H1 (cell line): ENCODE results near the gene FAAH. TPM values are rescaled to one million over a fixed set of nuclear protein-coding genes. Genes with fewer than 3 reads are reported as not detected.

Source experiments
- CTCF ChIA-PET: fragments of 300-600 bp; sonication (Branson Sonifier 250); formaldehyde crosslinking; loops from one replicate; lab custom pipeline; 2021; ENCODE audit not compliant: partially characterized antibody; lab: Charles Lee
- POLR2A ChIA-PET: fragments of 300-600 bp; sonication (Branson Sonifier 250); formaldehyde crosslinking; loops from one replicate; lab custom pipeline; 2021; ENCODE audit warnings: inconsistent platforms; ENCODE audit not compliant: partially characterized antibody; lab: Charles Lee
- DNase-seq, 2 experiments: peaks; one replicate each; pipeline versions ENCODE4 v3.0.0 to v3.0.0-alpha.2; 2010 to 2022; ENCODE audit warnings: low spot score in 2 of 2, low read depth in 1 of 2, mixed read lengths in 1 of 2
- FAIRE-seq: peaks from 2 replicates; lab custom pipeline; 2011; peaks lifted over from hg19 to GRCh38; lab: Jason Lieb, UNC
- H2AFZ ChIP-seq: 2 replicates; pipeline ENCODE4 v1.8.1; 2012; ENCODE audit warnings: low read length, inconsistent platforms
- H2AK5ac ChIP-seq: 2 replicates; pipeline ENCODE4 v1.6.1; 2013; ENCODE audit warnings: low read depth, low read length
- H2BK120ac ChIP-seq: replicated peaks from 2 replicates; pipeline ENCODE3; 2013; ENCODE audit warnings: low read depth, low read length, inconsistent platforms
- H2BK12ac ChIP-seq: 2 replicates; pipeline ENCODE4 v1.6.1; 2013; ENCODE audit warnings: low read depth, low read length
- H2BK15ac ChIP-seq: 2 replicates; pipeline ENCODE4 v1.6.1; 2013; ENCODE audit warnings: low read length
- H2BK20ac ChIP-seq: 2 replicates; pipeline ENCODE4 v1.6.1; 2013; ENCODE audit warnings: low read length
- H2BK5ac ChIP-seq: 2 replicates; pipeline ENCODE4 v1.6.1; 2013; ENCODE audit warnings: low read depth, low read length
- H3K14ac ChIP-seq: 2 replicates; pipeline ENCODE4 v1.6.1; 2013; ENCODE audit warnings: inconsistent platforms; ENCODE audit not compliant: insufficient read length
- H3K18ac ChIP-seq: 2 replicates; pipeline ENCODE4 v1.6.1; 2013; ENCODE audit warnings: low read length; ENCODE audit errors: extremely low read depth
- H3K23ac ChIP-seq: 2 replicates; pipeline ENCODE4 v1.6.1; 2013; ENCODE audit warnings: inconsistent platforms; ENCODE audit not compliant: insufficient read length
- H3K23me2 ChIP-seq: 2 replicates; pipeline ENCODE4 v1.6.1; 2013; ENCODE audit warnings: low read depth, low read length
- H3K27ac ChIP-seq: 2 replicates; pipeline ENCODE4 v1.6.1; 2011; ENCODE audit warnings: low read depth, low read length, inconsistent platforms
- H3K27me3 ChIP-seq, 4 experiments: replicated peaks in 1 of 4; 1 replicate in 1 of 4; 2 replicates in 3 of 4; pipeline versions ENCODE4 v1.6.1 to v1.8.1; 2011 to 2013; ENCODE audit warnings: low read length in 3 of 4, mild to moderate bottlenecking in 3 of 4, inconsistent platforms in 2 of 4, mixed read lengths in 2 of 4, moderate library complexity in 1 of 4; ENCODE audit not compliant: control insufficient read depth in 3 of 4, insufficient read depth in 3 of 4; ENCODE audit errors: extremely low read depth in 1 of 4
- H3K36me3 ChIP-seq, 4 experiments: 2 replicates each; pipeline versions ENCODE4 v1.6.1 to v1.8.1; 2011 to 2013; ENCODE audit warnings: mild to moderate bottlenecking in 4 of 4, low read length in 3 of 4, moderate library complexity in 2 of 4, control low read depth in 1 of 4, inconsistent platforms in 1 of 4; ENCODE audit not compliant: insufficient read depth in 4 of 4, control insufficient read depth in 2 of 4
- H3K4ac ChIP-seq: replicated peaks from 2 replicates; pipeline ENCODE3; 2013; ENCODE audit warnings: low read length, low read depth, mixed read lengths, inconsistent platforms; ENCODE audit not compliant: insufficient read length
- H3K4me1 ChIP-seq, 4 experiments: replicated peaks in 1 of 4; 1 replicate in 1 of 4; 2 replicates in 3 of 4; pipeline versions ENCODE4 v1.6.1 to v1.8.1; 2011 to 2013; ENCODE audit warnings: low read length in 3 of 4, inconsistent platforms in 2 of 4, mixed read lengths in 1 of 4; ENCODE audit not compliant: insufficient read depth in 4 of 4, control insufficient read depth in 3 of 4
- H3K4me2 ChIP-seq, 2 experiments: 2 replicates each; pipeline versions ENCODE4 v1.6.1 to v1.8.1; 2011 to 2013; ENCODE audit warnings: low read depth in 2 of 2, low read length in 2 of 2, control low read depth in 1 of 2, inconsistent platforms in 1 of 2, mild to moderate bottlenecking in 1 of 2; ENCODE audit not compliant: insufficient read depth in 1 of 2
- H3K4me3 ChIP-seq, 4 experiments: fragments of 200-600, 300-600 bp in 1 of 4; sonication (generic), shearing (Covaris generic), sonication (Bioruptor Twin) in 1 of 4; 2 replicates each; pipeline versions ENCODE4 v1.5.1 to v1.8.1; 2011 to 2016; ENCODE audit warnings: low read length in 4 of 4, low read depth in 3 of 4, control low read depth in 2 of 4, inconsistent platforms in 2 of 4, mild to moderate bottlenecking in 2 of 4, mixed read lengths in 1 of 4, moderate library complexity in 1 of 4; ENCODE audit not compliant: insufficient read depth in 2 of 4; ENCODE audit errors: extremely low read depth in 1 of 4
- H3K56ac ChIP-seq: replicated peaks from 2 replicates; pipeline ENCODE3; 2013; ENCODE audit warnings: low read depth, mild to moderate bottlenecking, mixed read lengths, low read length, inconsistent platforms; ENCODE audit not compliant: insufficient read length
- H3K79me1 ChIP-seq: 2 replicates; pipeline ENCODE4 v1.6.1; 2013; ENCODE audit warnings: low read depth, low read length, control low read depth
- H3K79me2 ChIP-seq, 2 experiments: 2 replicates each; pipeline versions ENCODE4 v1.6.1 to v1.8.1; 2012 to 2013; ENCODE audit warnings: low read length in 2 of 2, mild to moderate bottlenecking in 2 of 2, inconsistent platforms in 1 of 2; ENCODE audit not compliant: insufficient read depth in 2 of 2, control insufficient read depth in 1 of 2
- H3K9ac ChIP-seq, 4 experiments: replicated peaks in 1 of 4; 1 replicate in 1 of 4; 2 replicates in 3 of 4; pipeline versions ENCODE4 v1.6.1 to v1.8.1; 2011 to 2013; ENCODE audit warnings: low read depth in 3 of 4, low read length in 3 of 4, control low read depth in 2 of 4, mild to moderate bottlenecking in 2 of 4, moderate library complexity in 2 of 4, inconsistent platforms in 1 of 4; ENCODE audit errors: extremely low read depth in 1 of 4
- H3K9me3 ChIP-seq, 2 experiments: 2 replicates each; pipeline versions ENCODE4 v1.6.1 to v1.8.1; 2012 to 2013; ENCODE audit warnings: mild to moderate bottlenecking in 2 of 2, moderate library complexity in 2 of 2, control low read depth in 1 of 2, inconsistent platforms in 1 of 2, low read depth in 1 of 2, low read length in 1 of 2, mixed read lengths in 1 of 2; ENCODE audit not compliant: insufficient read depth in 2 of 2
- H4K20me1 ChIP-seq, 2 experiments: replicated peaks in 1 of 2; 2 replicates each; pipeline versions ENCODE3 to v1.8.1; 2011 to 2013; ENCODE audit warnings: inconsistent platforms in 2 of 2, low read length in 2 of 2, mild to moderate bottlenecking in 1 of 2; ENCODE audit not compliant: insufficient read depth in 2 of 2, control insufficient read depth in 1 of 2
- H4K5ac ChIP-seq: 2 replicates; pipeline ENCODE4 v1.6.1; 2013; ENCODE audit warnings: low read length, low read depth, mixed read lengths, inconsistent platforms; ENCODE audit not compliant: insufficient read length
- H4K8ac ChIP-seq: 2 replicates; pipeline ENCODE4 v1.8.0; 2013; ENCODE audit warnings: mild to moderate bottlenecking, moderate library complexity, low read length, inconsistent platforms; ENCODE audit not compliant: insufficient read depth; ENCODE audit errors: extremely low read depth
- H4K91ac ChIP-seq: replicated peaks from 2 replicates; pipeline ENCODE3; 2013; ENCODE audit warnings: low read length, mixed read lengths, inconsistent platforms; ENCODE audit not compliant: insufficient read length
- BCL11A ChIP-seq, 2 experiments: IDR thresholded peaks; one replicate each; pipeline ENCODE4 v1.6.1; 2011; ENCODE audit warnings: low read depth in 2 of 2, low read length in 2 of 2, mild to moderate bottlenecking in 2 of 2
- CBX8 ChIP-seq: fragments of 300-800, 300-1000 bp; sonication (generic); IDR thresholded peaks from 2 replicates; pipeline ENCODE4 v1.7.1; 2016; ENCODE audit warnings: low read depth, low read length, borderline replicate concordance
- CHD1 ChIP-seq: IDR thresholded peaks from 2 replicates; pipeline ENCODE4 v1.6.1; 2012; ENCODE audit warnings: low read depth, low read length, improper control_type of control experiment
- CHD2 ChIP-seq: IDR thresholded peaks from 2 replicates; pipeline ENCODE4 v1.6.1; 2012; ENCODE audit warnings: low read length, improper control_type of control experiment
- CTBP2 ChIP-seq: IDR thresholded peaks from 2 replicates; pipeline ENCODE4 v1.7.0; 2011; ENCODE audit warnings: borderline replicate concordance, mild to moderate bottlenecking, moderate library complexity, mixed read lengths, low read length; ENCODE audit not compliant: insufficient read depth, insufficient read length
- JUND ChIP-seq: IDR thresholded peaks from 2 replicates; pipeline ENCODE4 v1.6.1; 2011; ENCODE audit warnings: mild to moderate bottlenecking, improper control_type of control experiment, low read length
- KDM1A ChIP-seq: fragments of 200-600, 300-600 bp; sonication (generic); IDR thresholded peaks from 2 replicates; pipeline ENCODE4 v1.7.1; 2016; ENCODE audit warnings: mild to moderate bottlenecking, low read length, borderline replicate concordance
- SP4 ChIP-seq: IDR thresholded peaks from 2 replicates; pipeline ENCODE4 v1.6.1; 2012; ENCODE audit warnings: low read length, inconsistent platforms
- USF2 ChIP-seq: IDR thresholded peaks from 2 replicates; pipeline ENCODE4 v1.6.1; 2011; ENCODE audit warnings: low read length, improper control_type of control experiment
- WGBS, 2 experiments: shearing (Covaris generic) in 1 of 2; methylation state at CpG; one replicate each; pipeline versions ENCODE4 v1.1.6 to v1.1.7; 2013 to 2015; ENCODE audit warnings: low lambda C conversion rate in 2 of 2, mixed read lengths in 2 of 2, inconsistent platforms in 1 of 2, low coverage in 1 of 2, missing lambda C conversion rate in 1 of 2; ENCODE audit not compliant: insufficient replicate concordance in 2 of 2, insufficient coverage in 1 of 2, insufficient read length in 1 of 2; ENCODE audit errors: extremely low coverage in 1 of 2, missing lambda C conversion rate in 1 of 2; 5-methylcytosine and 5-hydroxymethylcytosine counted together
- polyA plus RNA-seq, 7 experiments: library from polyadenylated mRNA; depleted of rRNA in 3 of 7; stranded (reverse) in 5 of 7; unstranded in 2 of 7; fragments of >200 nt in 5 of 7; fragments of 200-250 nt in 2 of 7; gene quantifications; 1 replicate in 5 of 7; 2 replicates in 1 of 7; 4 replicates in 1 of 7; pipeline versions ENCODE4 v1.2.1 to v1.2.3, GENCODE V29; 2011 to 2013; ENCODE audit warnings: missing spikeins in 2 of 7, mixed read lengths in 2 of 7
- total RNA-seq: library from RNA; stranded (reverse); fragmentation: NEBNext Ultra II Directional; extraction: Animal tissue kit (Norgen Biotek cat#: 25700); gene quantifications from 2 replicates; pipeline ENCODE4 v1.2.1, GENCODE V29; 2021

FAAH gene
- total and polyA plus RNA-seq, 2 of the 8 experiments (the other 6 are each of a cell fraction or from before 2014, with no cell fraction given), result 41.2 to 47.3 TPM

- Histone ChIP-seq H3K4me2 (peak overlapping the region; percentile 90 to 99), H3K79me2 (no peaks in the 10 kb centered on the region), H3K56ac (no peak overlapping the region), H3K36me3 (no peaks in the 10 kb centered on the region), H3K23ac (no peak overlapping the region), H3K4me3 (peak overlapping the region; percentile 41 to 61 (median 54)), H3K79me1 (no peaks in the 10 kb centered on the region), H2BK120ac (peak overlapping the region; percentile 16), H3K4me1 (peaks cover 8 to 31% (median 23%) of the 10 kb centered on the region in 4 experiments), H4K8ac (peak overlapping the region; percentile 9; the same call in 1 of the 2 replicates), H2BK20ac (peak overlapping the region; percentile 62), H4K20me1 (peaks cover 6 to 9% of the 10 kb centered on the region in 2 experiments), H2BK5ac (no peak overlapping the region; the same call in 1 of the 2 replicates), H3K23me2 (peaks cover 12% of the 10 kb centered on the region), H3K9ac (peak overlapping the region in 1 of 4 experiments; percentile 20; a peak in 3 of 7 replicates), H2AK5ac (no peak overlapping the region), H2AFZ (peak overlapping the region; percentile 82; the same call in 1 of the 2 replicates), H4K91ac (no peak overlapping the region), H2BK15ac (no peak overlapping the region; the same call in 1 of the 2 replicates), H3K27ac (no peak overlapping the region), H3K4ac (peak overlapping the region; percentile 62), H2BK12ac (peak overlapping the region; percentile 85; the same call in 1 of the 2 replicates), H3K18ac (peak overlapping the region; percentile 84), H3K9me3 (no peaks in the 10 kb centered on the region), H3K14ac (no peak overlapping the region), H3K27me3 (peaks cover 56 to 72% (median 69%) of the 10 kb centered on the region in 4 experiments), H4K5ac (peak overlapping the region; percentile 12)
- peak; percentile 19 for FAIRE-seq
- WGBS, 2 experiments, result 5% methylated on average over 58 of the region's 76 CpGs; no CpG with 5 or more reads in 1 of the 2 experiments
- peak; percentile 69 to 80 for DNase-seq
- POLR2A ChIA-PET, result interaction anchor here (1.0 to 3.9 kb wide), 10 partner anchors 12 to 84 kb away, joined by 3 to 20 read pairs (median 4); no protein-coding TSS in a partner anchor
- CTCF ChIA-PET, result interaction anchor here (0.8 to 20.4 kb wide), 32 partner anchors 9 to 174 kb away, joined by 3 to 497 read pairs (median 10); partner anchors contain the start of gene KNCN
- TF ChIP-seq CBX8, result no peak
- no peak for TF ChIP-seq CHD1
- no peak for TF ChIP-seq CHD2
- no peak; the same call in 1 of the 2 replicates for TF ChIP-seq JUND
- TF ChIP-seq USF2, result no peak
- TF ChIP-seq SP4, result no peak
- no peak for TF ChIP-seq KDM1A
- TF ChIP-seq BCL11A (IDR thresholded peaks at IDR 0.05; ENCODE audit: low read depth in 2 of 2, low read length in 2 of 2), result no peak
- peak; percentile 94 for TF ChIP-seq CTBP2
Measured at GRCh38 chr1:46448109-46448911, 54.2 kb downstream of the FAAH start.
